Hepatocyte (in vitro differentiated cells): Measurements from ENCODE around the gene NFKB1.

ENCODE experiments used
- CTCF ChIP-seq: fragments of 200-600 bp; sonication (generic); IDR thresholded peaks from 2 replicates; pipeline ENCODE4 v1.5.1; 2016; ENCODE audit warnings: antibody characterized with exemption, mild to moderate bottlenecking; ENCODE audit not compliant: poor library complexity
- EZH2 ChIP-seq: fragments of 200-600 bp; sonication (generic); IDR thresholded peaks from 2 replicates; pipeline ENCODE4 v1.6.1; 2016; ENCODE audit warnings: antibody characterized with exemption, mild to moderate bottlenecking, borderline replicate concordance

- TF ChIP-seq CTCF (no peak), EZH2 (no peak)
These were observed 128.5 kb downstream of the NFKB1 start for GRCh38 chr4:102629673-102630072.
